UCSD-AML1 (cell line): Measurements from ENCODE around the gene TAS1R2.

Source experiments
- DNase-seq: peaks from one replicate; lab custom pipeline; 2025; ENCODE audit not compliant: unreplicated experiment; lab: John Stamatoyannopoulos, UW

The TAS1R2 gene

DNA sequence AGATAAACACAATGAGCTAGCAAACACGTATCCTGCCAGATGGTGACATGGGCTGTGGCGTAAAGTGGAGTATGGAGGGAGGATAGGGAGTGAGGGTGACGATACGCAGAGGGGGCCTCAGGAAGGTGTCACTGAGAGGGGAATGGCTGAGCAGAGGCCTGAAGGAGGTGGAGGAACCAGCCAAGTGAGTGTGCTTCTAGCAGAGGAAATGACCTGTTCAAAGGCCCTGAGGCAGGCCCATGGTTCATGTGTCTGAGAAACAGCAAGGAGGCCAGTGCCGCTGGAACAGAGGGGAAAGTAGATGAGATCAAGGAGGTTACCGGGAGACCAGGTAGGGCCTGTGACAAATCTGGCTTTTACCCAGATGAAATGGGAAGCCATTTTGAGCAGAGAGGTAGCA is 36.0 kb downstream of the TAS1R2 start:
- DNase-seq: no peak

GRCh38 chr1:18820791-18821641 is 38.4 kb downstream of the TAS1R2 start:
- DNase-seq: peak; percentile 60

- no peak for DNase-seq
Observed at GRCh38 chr1:18819986-18820790, 39.3 kb downstream of the TAS1R2 start.

GRCh38 chr1:18819203-18819602 is 40.3 kb downstream of the TAS1R2 start:
- DNase-seq: no peak

GRCh38 chr1:18817795-18818435 is 41.5 kb downstream of the TAS1R2 start:
- no peak for DNase-seq

DNA sequence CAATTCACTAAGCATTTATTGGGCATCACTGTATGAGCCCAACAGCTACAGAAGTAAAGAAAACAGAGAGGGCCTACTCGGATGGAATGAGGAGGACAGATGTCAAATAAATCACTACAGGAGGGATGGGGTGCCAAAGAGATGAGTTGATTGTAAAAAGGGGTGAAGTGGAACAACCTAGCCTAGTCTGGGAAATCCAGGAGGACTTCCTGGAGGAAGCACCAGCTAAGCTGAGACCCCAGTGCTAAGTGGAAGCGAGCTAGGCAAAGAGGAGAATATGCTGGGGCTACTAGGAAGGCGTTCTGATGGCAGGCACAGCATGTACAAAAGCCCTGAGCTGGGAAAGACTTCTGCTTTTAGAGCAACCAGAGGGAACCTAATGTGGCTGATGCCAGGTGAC is 42.1 kb downstream of the TAS1R2 start:
- no peak for DNase-seq

DNA sequence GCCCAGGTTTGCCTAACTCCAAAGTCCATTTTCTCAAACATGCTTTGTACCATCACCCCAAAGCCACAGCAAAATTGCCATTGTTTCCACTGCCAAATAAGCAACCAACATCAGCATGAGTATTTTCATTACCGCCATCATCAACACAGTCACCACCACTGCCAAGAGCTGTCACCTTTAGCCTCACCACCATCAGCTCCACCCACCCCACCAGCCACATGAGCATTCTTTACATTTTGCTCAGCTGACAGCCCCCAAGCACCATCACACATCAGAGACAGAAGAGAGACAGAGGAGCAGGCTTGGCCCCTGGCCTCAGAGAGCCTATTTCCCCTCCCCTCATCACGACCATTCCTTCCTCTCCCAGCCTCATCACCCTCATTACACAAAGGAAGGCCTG is 42.7 kb downstream of the TAS1R2 start:
- no peak for DNase-seq

DNA sequence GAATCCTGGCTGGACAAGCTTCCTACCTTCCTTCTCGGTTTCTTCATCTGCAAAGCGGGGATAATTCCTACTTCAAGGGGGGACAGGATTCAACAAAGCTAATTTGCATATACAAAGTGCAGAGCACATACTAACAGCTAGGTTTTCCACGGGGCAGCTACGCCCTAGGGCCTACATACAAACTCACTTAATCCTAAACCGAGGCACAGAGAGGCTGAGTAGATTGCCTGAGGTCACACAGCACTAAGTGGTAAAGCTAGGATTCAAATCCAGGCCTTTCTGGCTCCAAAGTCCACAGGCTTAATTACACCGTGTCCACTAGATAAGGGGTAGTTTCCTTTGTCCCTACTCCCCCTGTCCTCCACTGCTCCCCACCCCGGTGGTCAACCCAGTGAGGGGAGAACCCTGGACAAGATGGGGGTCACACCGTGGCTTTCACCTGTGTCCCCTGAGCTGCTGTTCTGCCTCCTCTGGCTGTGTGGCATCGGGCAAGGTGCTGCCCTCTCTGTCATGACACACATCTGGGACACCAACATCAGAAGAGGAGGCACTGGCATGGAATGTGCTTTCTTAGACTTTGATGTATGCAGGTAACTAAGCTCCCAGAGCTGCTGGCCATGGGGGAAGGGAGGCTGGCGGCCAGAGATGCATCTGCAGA is 44.5 kb downstream of the TAS1R2 start:
- DNase-seq: no peak

GRCh38 chr1:18814425-18814824 is 45.0 kb downstream of the TAS1R2 start:
- DNase-seq: no peak

GRCh38 chr1:18812453-18812939 is 47.0 kb downstream of the TAS1R2 start:
- no peak for DNase-seq

DNA sequence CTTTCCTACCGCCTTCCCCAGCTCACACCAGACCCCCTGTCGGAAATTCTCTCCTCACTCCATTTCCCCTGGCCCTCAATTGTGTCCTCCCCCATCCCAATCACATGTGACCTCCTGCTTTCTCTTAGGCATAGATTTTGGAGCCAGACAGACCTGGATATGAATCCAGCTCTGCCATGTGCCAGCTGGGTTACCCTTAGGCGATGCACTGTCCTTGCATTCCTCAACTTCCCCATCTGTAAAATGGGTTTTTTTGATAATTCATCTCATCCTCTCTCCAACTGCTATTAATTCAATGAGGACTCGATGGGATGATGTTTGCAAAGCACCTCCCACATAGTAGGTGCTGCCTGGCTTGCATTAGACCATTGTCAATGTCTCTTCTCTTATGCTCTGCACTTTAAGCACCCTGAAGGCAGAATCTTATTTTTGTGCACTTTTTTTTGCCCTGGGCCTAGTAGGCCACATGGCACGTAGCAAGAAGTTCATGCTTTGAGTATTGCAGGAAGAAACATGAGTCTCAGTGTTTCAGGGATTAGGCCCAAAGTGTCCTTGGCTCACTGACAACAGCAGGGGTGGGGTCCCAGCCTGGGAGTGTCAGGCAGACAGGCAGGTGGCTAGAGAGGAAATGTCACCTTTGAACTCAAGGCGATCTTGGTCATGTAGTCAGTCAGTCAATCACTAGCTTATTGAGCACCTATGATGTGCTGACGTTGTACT is 47.6 kb downstream of the TAS1R2 start:
- DNase-seq: no peak

DNA sequence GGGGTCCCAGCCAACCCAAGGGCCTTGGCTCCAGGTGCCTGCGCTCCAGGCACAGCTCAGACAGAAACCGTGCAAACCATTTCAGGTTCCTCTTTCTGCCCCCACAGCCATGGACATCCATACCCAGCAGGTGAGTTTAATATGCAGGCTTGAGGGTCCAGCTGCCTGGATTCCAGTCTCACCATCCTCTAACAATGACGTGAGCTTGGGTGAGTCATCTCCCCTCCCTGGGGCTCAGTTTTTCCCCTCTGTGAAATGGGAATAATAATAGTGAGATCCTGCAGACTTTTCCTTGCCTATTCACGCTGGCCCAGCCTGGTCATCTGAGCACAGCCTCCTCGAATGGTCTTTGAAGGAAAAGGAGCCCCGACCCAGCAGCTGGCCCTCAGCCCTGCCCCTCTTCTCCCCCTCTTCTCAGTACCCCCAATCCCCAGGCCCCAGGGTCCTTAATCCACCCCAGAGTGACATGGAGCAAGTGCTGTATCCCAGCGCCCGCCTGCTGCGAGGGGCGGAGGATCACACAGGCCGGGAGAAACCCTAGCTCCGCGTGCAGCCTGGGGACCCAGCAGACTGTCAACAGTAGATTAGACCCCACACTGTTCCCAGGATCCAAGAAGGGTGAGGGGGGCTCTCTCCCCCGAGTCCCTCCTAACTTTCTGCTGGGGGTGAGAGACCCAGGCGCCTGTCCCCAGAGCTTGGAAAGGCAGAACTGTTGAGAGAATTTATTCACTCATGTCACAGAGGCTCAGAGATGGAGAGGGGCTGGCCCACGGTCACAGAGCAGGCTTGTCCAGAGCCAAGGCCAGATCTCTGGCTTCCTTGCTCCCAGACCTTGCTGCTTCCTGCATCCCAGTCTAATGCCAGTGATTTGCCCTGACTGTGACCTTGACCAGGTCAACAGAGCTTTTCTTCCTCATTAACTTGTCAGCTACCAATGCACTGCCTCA is 49.2 kb downstream of the TAS1R2 start:
- DNase-seq: no peak

- no peak for DNase-seq
Observed at GRCh38 chr1:18808550-18808949, 50.9 kb downstream of the TAS1R2 start.

DNA sequence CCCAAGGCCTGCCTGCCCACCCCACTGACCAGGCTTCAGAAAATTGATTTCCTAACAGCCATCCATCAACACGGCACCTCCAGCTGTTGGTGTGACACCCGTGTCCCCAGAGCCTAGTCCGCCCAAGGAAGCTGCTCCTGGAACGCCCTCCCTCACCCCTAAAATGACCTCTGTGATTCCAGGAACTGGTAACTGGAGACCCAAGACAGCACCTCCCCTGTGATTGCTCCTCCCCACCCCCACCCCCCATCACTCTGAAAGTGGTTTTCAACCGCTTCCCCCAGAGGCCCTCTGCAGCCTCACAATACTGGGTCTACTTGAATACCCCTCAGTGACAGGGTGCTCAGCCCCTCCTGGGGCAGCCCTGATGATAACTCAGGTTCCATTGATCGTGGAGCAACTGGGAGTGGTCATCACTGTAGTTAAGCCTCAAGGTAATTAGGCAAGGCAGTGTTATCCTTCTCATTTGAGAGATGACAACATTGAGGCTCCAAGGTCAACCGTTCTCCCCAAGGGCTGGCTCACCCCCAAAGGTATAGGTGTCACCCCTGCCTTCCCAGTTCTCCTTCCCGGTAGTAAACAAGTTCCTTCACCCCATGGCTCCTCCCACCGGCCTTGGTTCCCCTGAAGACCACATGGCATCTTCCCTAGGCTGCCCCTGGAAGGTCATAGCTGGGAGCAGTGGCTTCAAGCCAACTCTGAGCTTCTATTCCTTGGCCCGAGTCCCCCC is 52.0 kb downstream of the TAS1R2 start:
- DNase-seq: no peak

- DNase-seq: no peak
Observed at GRCh38 chr1:18805925-18806849, 53.3 kb downstream of the TAS1R2 start.

DNA sequence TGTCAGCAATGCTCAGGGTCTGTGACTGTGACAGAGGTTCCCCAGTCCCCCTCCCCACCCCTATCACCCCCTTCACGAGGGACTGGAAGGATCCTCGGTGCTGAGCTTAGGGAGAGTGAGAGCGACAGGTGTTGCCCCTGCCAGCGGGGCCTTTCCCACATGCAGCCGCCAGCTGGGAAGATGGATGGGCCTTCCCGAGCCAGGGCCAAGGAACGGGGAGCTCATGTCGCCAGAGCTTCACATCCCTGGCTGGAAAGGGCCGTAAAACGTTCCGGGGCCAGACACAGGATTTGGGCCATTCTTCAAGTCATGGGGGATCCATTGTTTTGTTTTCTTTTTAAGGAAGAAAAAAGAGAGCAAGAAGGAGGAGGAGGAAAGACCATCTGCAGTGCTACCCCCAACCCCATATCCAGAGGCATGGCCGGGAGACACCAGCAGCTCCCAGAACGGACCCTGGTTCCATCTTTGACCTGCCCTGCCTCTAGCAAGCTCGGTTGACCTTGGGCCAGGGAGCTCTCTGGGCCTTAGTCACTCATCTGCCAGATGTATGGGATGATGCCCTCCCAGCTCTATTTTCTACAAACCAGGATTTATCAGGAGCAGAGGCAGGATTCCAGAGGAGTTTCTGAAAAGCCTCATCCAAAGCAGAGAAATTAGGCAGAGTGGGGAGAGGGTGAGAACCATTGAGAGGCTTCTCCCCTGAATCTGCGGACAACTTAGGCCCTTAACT is 54.1 kb downstream of the TAS1R2 start:
- DNase-seq: no peak

GRCh38 chr1:18803851-18804250 is 55.6 kb downstream of the TAS1R2 start:
- no peak for DNase-seq
